ENCODE measurements around the gene RNASE7.

The RNASE7 gene

GRCh38 chr14:21043974-21044618 lies 1.9 kb downstream of the RNASE7 start:
- DNase-seq, result no peak

DNA sequence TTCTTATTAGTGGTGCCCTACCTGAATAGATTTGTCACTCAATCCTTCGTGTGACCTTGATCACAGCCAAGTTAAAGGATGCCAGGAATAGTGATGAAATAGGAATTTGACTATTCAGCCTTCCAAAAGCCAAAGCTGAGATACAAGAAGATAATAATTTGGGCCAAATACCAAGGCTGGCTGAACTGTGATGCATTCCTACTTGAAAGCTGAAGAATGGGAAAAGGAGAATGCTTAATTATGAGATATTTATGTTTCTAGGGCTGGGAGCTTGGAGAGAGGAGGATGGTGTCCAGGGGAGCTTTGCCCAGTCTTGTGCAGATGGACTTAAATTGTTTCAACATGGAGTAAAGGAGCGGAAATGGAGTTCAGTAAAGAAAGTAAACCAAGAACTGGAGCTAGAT lies 5.2 kb downstream of the RNASE7 start:
- DNase-seq, result no peak

GRCh38 chr14:21048638-21049037 lies 6.5 kb downstream of the RNASE7 start:
- DNase-seq, result no peak

DNA sequence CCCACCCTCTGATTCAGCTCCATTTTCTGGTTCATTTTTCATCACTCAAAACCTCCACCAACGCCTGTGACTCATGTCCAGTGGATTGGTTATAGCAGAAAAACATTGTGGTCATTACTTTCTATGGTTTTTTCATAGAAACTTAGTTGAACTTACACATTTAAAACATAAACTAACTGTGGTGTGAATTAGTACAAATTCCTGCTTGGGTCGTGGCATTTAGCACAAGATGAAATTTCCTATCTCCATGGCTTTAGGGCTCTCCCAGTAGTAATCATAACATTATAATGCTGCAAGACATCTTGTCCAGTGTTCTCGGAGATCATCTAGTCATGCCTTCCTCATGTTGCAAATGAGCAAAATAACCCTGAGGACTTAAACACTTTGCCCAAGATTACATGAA lies 7.1 kb downstream of the RNASE7 start:
- DNase-seq, result no peak

DNA sequence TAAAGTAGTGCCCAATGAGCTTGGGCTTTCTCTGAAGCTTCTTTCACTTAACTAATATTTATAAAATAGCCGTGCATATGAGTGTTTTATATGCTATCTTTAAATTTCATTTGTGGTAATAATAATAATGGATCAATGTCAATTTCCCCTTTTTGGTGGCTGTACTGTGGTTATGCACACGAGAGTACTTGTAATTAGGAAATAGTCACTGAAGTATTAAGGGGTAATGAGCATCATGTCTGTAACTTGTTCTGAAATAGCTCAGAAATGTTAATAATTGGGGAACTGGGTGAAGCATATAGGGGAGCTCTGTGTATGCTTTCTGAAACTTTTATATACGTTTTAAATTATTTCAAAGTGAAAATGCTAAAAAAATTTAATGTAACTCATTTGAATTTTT lies 8.4 kb downstream of the RNASE7 start:
- no peak for DNase-seq

DNA sequence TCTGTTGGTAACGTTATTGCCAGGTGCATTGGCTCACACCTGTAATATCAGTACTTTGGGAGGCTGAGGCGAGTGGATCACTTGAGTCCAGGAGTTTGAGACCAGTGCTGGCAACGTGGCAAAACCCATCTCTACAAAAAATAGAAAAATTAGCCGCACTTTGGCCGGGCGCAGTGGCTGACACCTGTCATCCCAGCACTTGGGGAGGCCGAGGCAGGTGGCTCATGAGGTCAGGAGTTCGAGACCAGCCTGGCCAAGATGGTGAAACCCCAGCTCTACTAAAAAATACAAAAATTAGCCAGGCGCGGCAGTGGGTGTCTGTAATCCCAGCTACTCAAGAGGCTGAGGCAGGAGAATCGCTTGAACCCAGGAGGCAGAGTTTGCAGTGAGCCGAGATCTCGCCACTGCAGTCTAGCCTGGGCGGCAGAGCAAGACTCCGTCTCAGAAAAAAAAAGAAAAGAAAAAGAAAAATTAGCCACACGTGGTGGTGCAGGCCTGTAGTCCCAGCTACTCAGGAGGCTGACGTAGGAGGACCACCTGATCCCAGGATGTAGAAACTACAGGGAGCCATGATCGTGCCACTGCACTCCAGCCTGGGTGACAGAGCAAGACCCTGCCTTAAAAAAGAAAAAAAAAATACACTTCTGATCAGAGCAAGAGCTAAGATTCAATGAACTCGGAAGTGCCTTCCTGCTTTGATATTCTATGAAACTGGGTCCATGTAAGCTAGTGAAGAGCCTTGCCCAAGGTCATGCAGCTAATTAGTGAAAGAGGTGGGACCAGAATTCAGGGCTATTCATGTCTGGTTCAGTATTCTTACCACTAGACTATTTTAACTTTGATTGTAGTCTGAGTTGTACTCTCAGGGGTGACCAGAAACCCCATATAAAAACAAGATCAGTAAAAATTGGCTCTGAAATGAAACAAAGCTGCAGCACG lies 11.3 kb downstream of the RNASE7 start:
- no peak for DNase-seq

- no peak for DNase-seq
These were observed 12.1 kb downstream of the RNASE7 start for GRCh38 chr14:21054123-21054767.

DNA sequence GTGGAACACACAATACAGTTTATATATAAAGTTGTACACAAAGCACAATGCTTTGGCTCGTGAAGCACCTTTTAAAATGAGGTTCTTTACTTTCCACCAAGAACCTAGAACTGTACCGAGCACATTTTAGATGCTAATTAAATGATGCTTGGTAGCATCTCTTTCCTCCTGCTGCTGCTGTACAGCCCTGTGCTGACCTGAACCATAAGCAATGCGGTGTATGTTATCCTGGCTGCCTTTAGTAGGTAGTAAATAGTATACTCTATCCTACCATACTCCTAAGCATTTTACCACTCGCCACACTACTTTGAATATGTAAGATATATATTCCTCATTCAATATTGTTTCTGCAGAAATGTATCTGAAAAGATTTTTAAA lies 12.6 kb downstream of the RNASE7 start:
- DNase-seq, result no peak

DNA sequence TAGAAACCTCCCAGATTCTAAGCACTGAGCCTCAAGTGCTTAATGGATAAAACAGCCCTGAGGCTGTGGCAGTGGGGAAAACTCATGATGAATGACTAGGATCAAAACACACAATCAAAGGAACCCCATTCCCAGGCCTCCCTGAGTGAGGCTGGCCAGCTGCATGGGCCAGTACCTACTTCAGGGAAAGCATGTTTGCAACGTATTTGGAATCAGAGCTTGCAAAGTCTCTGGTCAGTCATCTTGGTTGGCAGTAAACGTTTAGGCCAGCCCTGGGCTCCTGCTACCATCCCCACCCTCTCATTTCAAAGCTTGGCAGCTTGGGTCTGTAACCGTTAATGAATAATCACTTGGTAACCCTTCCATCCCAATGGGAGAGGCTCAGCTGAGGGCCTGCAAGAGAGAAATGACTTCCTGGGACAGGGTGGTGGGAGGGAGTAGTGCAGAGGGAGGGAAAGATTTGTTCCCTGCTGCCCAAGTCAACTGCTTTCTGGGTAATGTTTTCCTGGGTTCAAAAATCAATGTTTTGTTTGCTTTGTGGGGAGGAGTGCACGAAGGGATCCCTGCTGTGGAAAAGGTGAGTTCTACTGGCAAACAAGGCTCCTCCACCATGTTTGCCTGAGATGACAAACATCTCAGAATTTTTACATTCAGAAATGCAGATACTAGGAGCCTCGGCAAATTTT lies 13.4 kb downstream of the RNASE7 start:
- DNase-seq, result no peak

DNA sequence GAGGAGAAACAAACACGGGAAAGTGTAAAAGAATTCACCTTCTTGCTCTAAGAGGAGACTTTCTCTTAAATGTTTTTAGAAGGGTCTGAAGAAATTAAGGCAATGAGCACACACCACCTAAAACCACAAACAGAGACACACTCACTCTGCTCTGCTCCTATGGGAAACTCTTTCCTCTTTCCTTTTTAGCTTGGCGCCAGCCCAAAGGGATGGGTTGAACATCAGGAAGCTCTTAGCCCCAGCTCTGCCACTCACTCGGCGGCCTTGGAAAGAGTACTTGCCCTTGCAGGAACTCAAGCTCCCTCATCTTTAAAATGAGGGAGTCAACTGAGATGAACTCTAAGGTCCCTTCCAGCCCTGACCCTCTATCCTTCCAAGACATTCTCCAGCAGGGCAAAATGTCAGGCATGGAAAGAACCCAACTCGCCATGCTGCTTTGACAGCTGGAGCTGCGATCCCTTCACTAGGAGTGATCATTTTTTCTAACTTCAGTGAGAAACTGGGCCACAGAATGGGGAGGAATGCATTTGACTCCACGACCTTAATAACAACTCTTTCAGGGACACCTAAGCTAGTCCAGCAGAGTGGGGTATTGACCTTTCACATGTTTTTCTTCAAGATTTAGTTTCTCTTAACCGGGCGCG lies 14.5 kb downstream of the RNASE7 start:
- no peak for DNase-seq

GRCh38 chr14:21057803-21058675 lies 15.9 kb downstream of the RNASE7 start, which contains the start of gene RNASE8:
RNASE8 (plus strand) TSS chr14:21057822; CDS start chr14:21057893, 71 bp downstream.
- DNase-seq, result peak; percentile 35

GRCh38 chr14:21058903-21059302 lies 16.7 kb downstream of the RNASE7 start:
- no peak for DNase-seq

DNA sequence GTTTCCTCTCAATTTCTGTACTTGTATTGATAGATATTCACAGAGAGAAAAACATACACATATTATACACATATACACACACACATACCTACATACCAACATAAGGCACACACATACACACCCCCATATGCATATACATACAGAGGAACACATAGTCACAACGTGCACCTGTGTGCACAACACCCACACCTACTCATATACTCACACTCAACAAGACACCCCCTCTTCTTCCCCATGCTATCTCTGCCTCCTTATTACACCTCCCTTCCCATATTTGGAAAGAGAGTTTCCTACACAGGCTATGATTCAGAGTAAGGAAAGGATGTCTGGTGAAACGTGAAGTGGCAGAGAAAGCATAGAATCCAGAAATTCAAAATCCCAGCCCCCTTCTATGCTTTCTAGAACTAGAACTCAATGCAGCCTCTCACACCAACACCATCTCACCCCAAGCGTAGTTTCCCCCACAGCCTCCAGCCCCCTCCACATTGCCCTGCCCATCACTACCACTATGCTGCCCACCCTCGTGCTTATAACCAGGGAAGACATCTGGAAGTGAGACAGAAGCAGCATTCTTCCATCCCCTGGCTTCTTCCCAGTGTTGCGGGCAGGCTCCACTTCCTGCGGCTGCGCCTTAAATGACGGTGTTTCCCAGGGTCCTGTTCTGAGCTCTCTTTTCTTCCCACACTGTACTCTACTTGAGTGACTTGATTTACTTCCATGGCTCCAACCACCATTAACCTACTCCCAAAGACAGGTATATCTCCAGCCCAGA lies 17.9 kb downstream of the RNASE7 start:
- no peak for DNase-seq

DNA sequence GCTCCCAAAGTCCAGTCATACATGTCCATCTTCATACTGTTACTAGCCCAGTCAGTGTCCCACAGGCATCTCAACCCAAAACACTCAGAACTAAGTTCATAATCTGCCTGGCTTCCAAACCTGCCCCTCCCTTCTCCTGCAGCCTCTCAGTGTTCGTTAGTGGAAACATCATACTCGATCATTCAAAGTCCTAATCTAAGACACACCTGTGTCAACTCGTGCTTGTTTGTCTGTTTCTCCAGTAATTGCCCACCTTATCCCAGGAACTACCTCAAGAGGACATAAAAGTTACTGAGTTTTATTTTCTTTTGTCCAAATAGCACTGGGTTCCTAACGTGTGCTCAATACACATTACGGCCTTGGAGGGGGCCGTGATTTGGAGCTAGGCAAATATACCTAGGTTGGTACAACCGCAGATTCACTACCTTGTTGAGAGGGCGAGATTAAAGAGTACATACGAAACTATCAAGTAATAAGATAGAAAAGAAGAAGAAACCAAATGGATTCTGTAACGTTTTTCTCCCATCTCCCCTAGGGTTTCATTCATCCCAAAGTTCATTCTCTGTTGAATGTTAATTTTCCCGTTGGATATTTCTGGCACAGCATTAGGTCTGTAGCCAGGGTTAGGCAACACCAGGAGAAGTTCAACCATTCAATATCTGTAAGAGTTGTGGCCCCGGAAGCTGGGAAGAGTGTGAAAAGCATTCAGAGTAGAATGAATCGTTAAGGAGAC lies 18.6 kb downstream of the RNASE7 start:
- no peak for DNase-seq

DNA sequence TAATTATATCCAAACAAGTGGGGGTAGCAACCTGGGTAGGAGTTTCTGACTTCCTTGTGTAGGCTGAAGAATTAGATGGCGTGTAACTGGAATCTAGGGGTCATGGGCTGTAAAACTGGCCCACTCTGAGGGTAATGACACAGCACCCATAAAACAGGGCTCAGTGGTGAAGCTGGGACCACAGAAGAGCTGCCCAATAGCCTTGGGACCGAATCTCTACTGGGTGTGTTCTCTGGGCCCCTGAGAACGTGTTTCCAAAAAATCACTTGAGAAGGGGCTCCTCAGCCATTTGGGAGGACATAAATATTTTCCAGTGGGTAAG lies 19.1 kb downstream of the RNASE7 start:
- DNase-seq, result no peak

DNA sequence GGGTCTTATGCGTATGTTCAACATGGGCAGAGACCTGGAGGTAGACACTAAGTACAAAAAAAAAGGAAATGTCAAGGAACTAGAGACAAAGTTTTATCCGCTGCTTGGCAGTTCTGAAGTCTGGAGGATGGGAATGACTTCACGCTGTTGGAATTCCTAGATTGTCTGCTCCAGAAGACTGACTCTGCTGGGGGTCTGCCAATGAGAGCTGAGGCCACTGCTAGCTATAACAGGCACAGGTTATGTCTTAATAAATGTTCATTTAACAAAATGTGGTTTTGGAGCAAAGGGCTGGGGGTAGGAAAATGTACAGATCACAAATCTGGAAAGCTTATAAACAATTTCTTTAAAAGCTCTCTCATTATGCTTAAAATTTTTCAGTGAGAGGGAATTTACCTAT lies 21.3 kb downstream of the RNASE7 start:
- no peak for DNase-seq

GRCh38 chr14:21066882-21067502 lies 24.8 kb downstream of the RNASE7 start:
- DNase-seq, result no peak

DNA sequence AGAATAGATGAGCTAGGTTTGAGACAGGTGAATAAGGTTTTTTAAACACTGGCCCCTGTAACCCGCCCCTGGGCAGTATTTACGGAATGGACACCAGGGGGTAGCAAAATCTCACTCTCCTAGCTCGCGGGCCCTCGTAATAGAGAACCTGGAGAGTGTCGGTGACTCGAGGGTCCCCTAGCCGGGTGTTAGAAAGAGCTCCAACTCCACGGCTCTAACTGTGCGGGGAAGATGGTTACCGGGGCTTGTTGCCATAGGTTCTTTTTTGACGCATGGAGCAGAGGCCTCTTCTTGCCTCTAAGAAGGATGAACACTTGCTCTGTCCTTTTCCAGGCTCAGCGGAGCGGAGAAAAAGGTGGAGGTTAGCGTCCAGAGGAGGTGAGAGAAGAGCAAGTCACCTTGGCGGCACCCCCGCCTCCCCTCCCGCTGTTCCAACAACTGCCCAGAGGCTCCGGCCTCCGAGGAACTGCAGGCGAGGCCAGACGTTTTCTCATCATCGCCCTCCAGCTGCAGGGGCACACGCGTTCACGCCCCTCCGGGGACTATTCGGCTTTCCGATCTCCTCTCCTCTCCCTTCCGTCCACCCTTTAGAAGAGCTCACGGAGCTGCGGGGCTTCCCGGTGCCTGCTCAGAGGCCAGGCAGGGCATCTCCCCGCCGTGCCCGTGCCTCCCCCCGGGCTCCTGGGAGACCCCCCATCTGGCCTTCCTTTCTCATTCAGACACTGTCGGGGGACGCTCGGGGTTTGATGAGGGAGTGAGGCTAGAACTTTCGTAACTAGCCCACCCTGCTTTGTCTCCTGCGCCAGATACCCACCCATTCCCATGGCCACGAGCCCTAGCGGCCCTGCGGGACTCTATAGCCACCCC lies 26.6 kb downstream of the RNASE7 start:
- DNase-seq, result peak; percentile 77
